HepG2 (cell line): ENCODE data around the gene WRAP73. TPM values are rescaled to one million over a fixed set of nuclear protein-coding genes. Genes with fewer than 3 reads are reported as not detected.

Source experiments
- ATAC-seq: fragments of 200-7000 bp; cut with Tn5 transposase; 3 replicates; pipeline ENCODE4 v1.9.1; 2020; ENCODE audit warnings: mild to moderate bottlenecking, moderate library complexity
- BruUV-seq: library from RNA; stranded (reverse); fragments of 400-500 nt; replicated peaks from 2 replicates; lab custom pipeline; 2021; lab: Mats Ljungman, UMichigan
- CTCF ChIA-PET: fragments of 300-600 bp; formaldehyde crosslinking; extraction: SDS; loops from one replicate; lab custom pipeline; 2021; ENCODE audit warnings: low total read pairs, inconsistent platforms, low intra/inter-chr PET ratio; lab: Yijun Ruan, JAX
- POLR2A ChIA-PET: fragments of 350-600 bp; sonication (Branson Sonifier 250); formaldehyde crosslinking; loops from one replicate; lab custom pipeline; 2020; ENCODE audit warnings: antibody characterized with exemption, inconsistent platforms; lab: Yijun Ruan, JAX
- DNase-seq: peaks from one replicate; pipeline ENCODE4 v3.0.0-alpha.2; 2015; ENCODE audit warnings: low spot score
- FAIRE-seq: peaks from 3 replicates; lab custom pipeline; 2011; peaks lifted over from hg19 to GRCh38; lab: Jason Lieb, UNC
- H2AFZ ChIP-seq: one replicate; pipeline ENCODE4 v1.6.1; 2011; ENCODE audit warnings: low read length, inconsistent platforms
- H3K27ac ChIP-seq: fragments of 300-600 bp; 3 replicates; pipeline ENCODE4 v1.8.0; 2011; ENCODE audit warnings: mixed run types, mild to moderate bottlenecking, mixed read lengths, low read length, inconsistent platforms; ENCODE audit not compliant: insufficient read depth; ENCODE audit errors: extremely low read length
- H3K27me3 ChIP-seq, 2 experiments: fragments of 200-600 bp in 1 of 2; 2 replicates in 1 of 2; 3 replicates in 1 of 2; pipeline versions ENCODE4 v1.6.0 to v1.8.0; 2011; ENCODE audit warnings: low read length in 2 of 2, mild to moderate bottlenecking in 2 of 2, moderate library complexity in 2 of 2, inconsistent platforms in 1 of 2; ENCODE audit not compliant: insufficient read depth in 2 of 2, control insufficient read depth in 1 of 2
- H3K36me3 ChIP-seq, 2 experiments: fragments of 200-600 bp in 1 of 2; replicated peaks in 1 of 2; 2 replicates in 1 of 2; 3 replicates in 1 of 2; pipeline versions ENCODE4 v1.5.1 to v1.8.0; 2011; ENCODE audit warnings: low read length in 2 of 2, inconsistent platforms in 1 of 2; ENCODE audit not compliant: insufficient read depth in 2 of 2, control insufficient read depth in 1 of 2
- H3K4me1 ChIP-seq: 2 replicates; pipeline ENCODE4 v1.5.1; 2012; ENCODE audit warnings: low read length, inconsistent platforms; ENCODE audit not compliant: insufficient read depth
- H3K4me2 ChIP-seq: 2 replicates; pipeline ENCODE4 v1.6.0; 2011; ENCODE audit warnings: low read depth, low read length, inconsistent platforms
- H3K4me3 ChIP-seq, 3 experiments: fragments of 200-600 bp in 1 of 3; sonication (generic), shearing (Covaris generic) in 1 of 3; replicated peaks in 1 of 3; 2 replicates each; pipeline ENCODE4 v1.5.1; 2011 to 2016; ENCODE audit warnings: low read length in 3 of 3, inconsistent platforms in 2 of 3, low read depth in 2 of 3, mild to moderate bottlenecking in 2 of 3, control low read depth in 1 of 3, mixed read lengths in 1 of 3; ENCODE audit not compliant: insufficient read depth in 1 of 3
- H3K79me2 ChIP-seq: one replicate; pipeline ENCODE4 v1.6.1; 2011; ENCODE audit warnings: low read length, inconsistent platforms; ENCODE audit not compliant: insufficient read depth
- H3K9ac ChIP-seq: 2 replicates; pipeline ENCODE4 v1.6.0; 2011; ENCODE audit warnings: mild to moderate bottlenecking, low read depth, low read length, inconsistent platforms; ENCODE audit not compliant: insufficient read depth
- H3K9me3 ChIP-seq: 2 replicates; pipeline ENCODE4 v1.5.1; 2012; ENCODE audit warnings: mild to moderate bottlenecking, low read length
- H4K20me1 ChIP-seq: 2 replicates; pipeline ENCODE4 v1.6.0; 2011; ENCODE audit warnings: inconsistent platforms, mild to moderate bottlenecking, low read length, moderate library complexity; ENCODE audit not compliant: insufficient read depth
- CHD4 ChIP-seq: fragments of 200-600 bp; sonication (generic); IDR thresholded peaks from 2 replicates; pipeline ENCODE4 v1.7.0; 2017; ENCODE audit warnings: mild to moderate bottlenecking, low read length, borderline replicate concordance
- DNMT1 ChIP-seq: sonication (generic); formaldehyde crosslinking; IDR thresholded peaks from 2 replicates; pipeline ENCODE4 v1.5.1; 2020; ENCODE audit warnings: mild to moderate bottlenecking, missing genetic modification reagents
- GLMP ChIP-seq: sonication (generic); formaldehyde crosslinking; IDR thresholded peaks from 2 replicates; pipeline ENCODE4 v1.9.0; 2021; ENCODE audit warnings: missing genetic modification reagents, mild to moderate bottlenecking, borderline replicate concordance
- KMT2B ChIP-seq: IDR thresholded peaks from 2 replicates; pipeline ENCODE4 v1.6.1; 2016; ENCODE audit warnings: missing genetic modification reagents, missing compliant biosample characterization
- NBN ChIP-seq: fragments of 450-650 bp; conservative IDR thresholded peaks from 2 replicates; pipeline ENCODE4 v1.6.1; 2017
- ZNF205 ChIP-seq: IDR thresholded peaks from 2 replicates; pipeline ENCODE4 v1.6.1; 2018; ENCODE audit warnings: missing biosample characterization, missing genetic modification reagents
- ZNF367 ChIP-seq: sonication (generic); formaldehyde crosslinking; IDR thresholded peaks from 2 replicates; pipeline ENCODE4 v1.4.0; 2020; ENCODE audit warnings: missing genetic modification reagents, borderline replicate concordance
- ZNF501 ChIP-seq: sonication (generic); formaldehyde crosslinking; IDR thresholded peaks from 2 replicates; pipeline ENCODE4 v1.5.1; 2020; ENCODE audit warnings: mild to moderate bottlenecking, moderate library complexity, missing genetic modification reagents
- ZNF512B ChIP-seq: sonication (generic); formaldehyde crosslinking; IDR thresholded peaks from 2 replicates; pipeline ENCODE4 v1.5.1; 2020; ENCODE audit warnings: missing genetic modification reagents, mild to moderate bottlenecking, borderline replicate concordance
- ZNF710 ChIP-seq: sonication (generic); formaldehyde crosslinking; IDR thresholded peaks from 2 replicates; pipeline ENCODE4 v1.5.0; 2020; ENCODE audit warnings: mild to moderate bottlenecking, missing genetic modification reagents, borderline replicate concordance
- ZNF766 ChIP-seq: sonication (generic); formaldehyde crosslinking; IDR thresholded peaks from 2 replicates; pipeline ENCODE4 v1.5.0; 2020; ENCODE audit warnings: missing genetic modification reagents, borderline replicate concordance
- WGBS: methylation state at CpG from one replicate; pipeline ENCODE4 v1.1.6; 2017; ENCODE audit warnings: low lambda C conversion rate; 5-methylcytosine and 5-hydroxymethylcytosine counted together
- in situ Hi-C: cut with HindIII; loops from 2 replicates; pipeline ENCODE4 v1.10.0; 2017; ENCODE audit warnings: low pct_unique_long_range_greater_than_20kb; ENCODE audit not compliant: extremely low pct_ligation_motif_present
- intact Hi-C: fragments of 100-400 bp; cut with micrococcal nuclease; formaldehyde crosslinking; loops from one replicate; pipeline ENCODE4 v1.10.0; 2022; ENCODE audit not compliant: unreplicated experiment
- polyA plus RNA-seq, 8 experiments: library from polyadenylated mRNA; depleted of rRNA in 3 of 8; stranded (reverse) in 7 of 8; unstranded in 1 of 8; fragments of >200 nt; fragmentation: Illumina TruSeq in 4 of 8; extraction: Trizol in 4 of 8; gene quantifications; 2 replicates each; pipeline versions ENCODE4 v1.2.1 to v1.2.3, GENCODE V29; 2011 to 2016; ENCODE audit warnings: low read depth in 4 of 8, missing spikeins in 1 of 8, mixed read lengths in 1 of 8; ENCODE audit not compliant: insufficient read depth in 1 of 8
- total RNA-seq, 5 experiments: library from RNA; depleted of rRNA; stranded (reverse); fragments of >200 nt; fragmentation: Illumina TruSeq; extraction: Trizol; gene quantifications; 2 replicates each; pipeline ENCODE4 v1.2.3, GENCODE V29; 2016; ENCODE audit warnings: low read depth in 1 of 5
- TF ChIP-seq, protein P1 (sequence below): fragments of 450-650 bp; IDR thresholded peaks from 2 replicates; pipeline ENCODE4 v1.6.1; 2017

The WRAP73 gene
- total and polyA plus RNA-seq, 2 of the 13 experiments (the other 11 are each of a cell fraction or from before 2014, with no cell fraction given), result 18.1 to 40.4 TPM

- TF ChIP-seq ZNF512B (CRISPR knock-in tag), result no peak
Observed at GRCh38 chr1:3658231-3658615, 8.3 kb upstream of the WRAP73 start (continued).

- BruUV-seq, result no TSS peak
- Histone ChIP-seq H3K4me2 (no peak overlapping the region), H4K20me1 (no peaks in the 10 kb centered on the region), H3K4me1 (peaks cover 12% of the 10 kb centered on the region), H3K27me3 (peaks cover 2 to 6% of the 10 kb centered on the region in 2 experiments; a peak in 2 of 5 replicates), H3K79me2 (no peaks in the 10 kb centered on the region), H3K4me3 (no peak overlapping the region), H3K9me3 (no peaks in the 10 kb centered on the region), H3K9ac (no peak overlapping the region), H2AFZ (no peak overlapping the region), H3K27ac (no peak overlapping the region), H3K36me3 (no peaks in the 10 kb centered on the region)
- FAIRE-seq (no peak), DNase-seq (no peak), ATAC-seq (no peak)
- POLR2A ChIA-PET, result no interaction called here
- 89% methylated on average over 23 of the region's 26 CpGs for WGBS
- TF ChIP-seq ZNF766 (no peak), KMT2B (CRISPR knock-in tag) (no peak), NBN (no peak), ZNF367 (CRISPR knock-in tag) (no peak), DNMT1 (CRISPR knock-in tag) (no peak), CHD4 (no peak), ZNF501 (CRISPR knock-in tag) (no peak), GLMP (CRISPR knock-in tag) (no peak), ZNF710 (CRISPR knock-in tag) (no peak), ZNF205 (CRISPR knock-in tag) (no peak)
- TF ChIP-seq, protein P1, sequence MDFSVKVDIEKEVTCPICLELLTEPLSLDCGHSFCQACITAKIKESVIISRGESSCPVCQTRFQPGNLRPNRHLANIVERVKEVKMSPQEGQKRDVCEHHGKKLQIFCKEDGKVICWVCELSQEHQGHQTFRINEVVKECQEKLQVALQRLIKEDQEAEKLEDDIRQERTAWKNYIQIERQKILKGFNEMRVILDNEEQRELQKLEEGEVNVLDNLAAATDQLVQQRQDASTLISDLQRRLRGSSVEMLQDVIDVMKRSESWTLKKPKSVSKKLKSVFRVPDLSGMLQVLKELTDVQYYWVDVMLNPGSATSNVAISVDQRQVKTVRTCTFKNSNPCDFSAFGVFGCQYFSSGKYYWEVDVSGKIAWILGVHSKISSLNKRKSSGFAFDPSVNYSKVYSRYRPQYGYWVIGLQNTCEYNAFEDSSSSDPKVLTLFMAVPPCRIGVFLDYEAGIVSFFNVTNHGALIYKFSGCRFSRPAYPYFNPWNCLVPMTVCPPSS, result no peak
- in situ Hi-C loops (no loop called here), intact Hi-C loops (no loop called here)
- CTCF ChIA-PET, result no interaction called here
Observed at GRCh38 chr1:3657578-3658230, 7.8 kb upstream of the WRAP73 start.
